HepG2 (cell line): ENCODE data around the gene C14orf180. TPM values are rescaled to one million over a fixed set of nuclear protein-coding genes. Genes with fewer than 3 reads are reported as not detected.

Experiments
- ATAC-seq: fragments of 200-7000 bp; cut with Tn5 transposase; 3 replicates; pipeline ENCODE4 v1.9.1; 2020; ENCODE audit warnings: mild to moderate bottlenecking, moderate library complexity
- BruUV-seq: library from RNA; stranded (reverse); fragments of 400-500 nt; replicated peaks from 2 replicates; lab custom pipeline; 2021; lab: Mats Ljungman, UMichigan
- CTCF ChIA-PET: fragments of 300-600 bp; formaldehyde crosslinking; extraction: SDS; loops from one replicate; lab custom pipeline; 2021; ENCODE audit warnings: low total read pairs, inconsistent platforms, low intra/inter-chr PET ratio; lab: Yijun Ruan, JAX
- POLR2A ChIA-PET: fragments of 350-600 bp; sonication (Branson Sonifier 250); formaldehyde crosslinking; loops from one replicate; lab custom pipeline; 2020; ENCODE audit warnings: antibody characterized with exemption, inconsistent platforms; lab: Yijun Ruan, JAX
- DNase-seq: peaks from one replicate; pipeline ENCODE4 v3.0.0-alpha.2; 2015; ENCODE audit warnings: low spot score
- FAIRE-seq: peaks from 3 replicates; lab custom pipeline; 2011; peaks lifted over from hg19 to GRCh38; lab: Jason Lieb, UNC
- H2AFZ ChIP-seq: one replicate; pipeline ENCODE4 v1.6.1; 2011; ENCODE audit warnings: low read length, inconsistent platforms
- H3K27ac ChIP-seq: fragments of 300-600 bp; 3 replicates; pipeline ENCODE4 v1.8.0; 2011; ENCODE audit warnings: mixed run types, mild to moderate bottlenecking, mixed read lengths, low read length, inconsistent platforms; ENCODE audit not compliant: insufficient read depth; ENCODE audit errors: extremely low read length
- H3K27me3 ChIP-seq, 2 experiments: fragments of 200-600 bp in 1 of 2; 2 replicates in 1 of 2; 3 replicates in 1 of 2; pipeline versions ENCODE4 v1.6.0 to v1.8.0; 2011; ENCODE audit warnings: low read length in 2 of 2, mild to moderate bottlenecking in 2 of 2, moderate library complexity in 2 of 2, inconsistent platforms in 1 of 2; ENCODE audit not compliant: insufficient read depth in 2 of 2, control insufficient read depth in 1 of 2
- H3K36me3 ChIP-seq, 2 experiments: fragments of 200-600 bp in 1 of 2; replicated peaks in 1 of 2; 2 replicates in 1 of 2; 3 replicates in 1 of 2; pipeline versions ENCODE4 v1.5.1 to v1.8.0; 2011; ENCODE audit warnings: low read length in 2 of 2, inconsistent platforms in 1 of 2; ENCODE audit not compliant: insufficient read depth in 2 of 2, control insufficient read depth in 1 of 2
- H3K4me1 ChIP-seq: 2 replicates; pipeline ENCODE4 v1.5.1; 2012; ENCODE audit warnings: low read length, inconsistent platforms; ENCODE audit not compliant: insufficient read depth
- H3K4me2 ChIP-seq: 2 replicates; pipeline ENCODE4 v1.6.0; 2011; ENCODE audit warnings: low read depth, low read length, inconsistent platforms
- H3K4me3 ChIP-seq, 3 experiments: fragments of 200-600 bp in 1 of 3; sonication (generic), shearing (Covaris generic) in 1 of 3; replicated peaks in 1 of 3; 2 replicates each; pipeline ENCODE4 v1.5.1; 2011 to 2016; ENCODE audit warnings: low read length in 3 of 3, inconsistent platforms in 2 of 3, low read depth in 2 of 3, mild to moderate bottlenecking in 2 of 3, control low read depth in 1 of 3, mixed read lengths in 1 of 3; ENCODE audit not compliant: insufficient read depth in 1 of 3
- H3K79me2 ChIP-seq: one replicate; pipeline ENCODE4 v1.6.1; 2011; ENCODE audit warnings: low read length, inconsistent platforms; ENCODE audit not compliant: insufficient read depth
- H3K9ac ChIP-seq: 2 replicates; pipeline ENCODE4 v1.6.0; 2011; ENCODE audit warnings: mild to moderate bottlenecking, low read depth, low read length, inconsistent platforms; ENCODE audit not compliant: insufficient read depth
- H3K9me3 ChIP-seq: 2 replicates; pipeline ENCODE4 v1.5.1; 2012; ENCODE audit warnings: mild to moderate bottlenecking, low read length
- H4K20me1 ChIP-seq: 2 replicates; pipeline ENCODE4 v1.6.0; 2011; ENCODE audit warnings: inconsistent platforms, mild to moderate bottlenecking, low read length, moderate library complexity; ENCODE audit not compliant: insufficient read depth
- CHD4 ChIP-seq: fragments of 200-600 bp; sonication (generic); IDR thresholded peaks from 2 replicates; pipeline ENCODE4 v1.7.0; 2017; ENCODE audit warnings: mild to moderate bottlenecking, low read length, borderline replicate concordance
- HCFC1 ChIP-seq: fragments of 150-350 bp; IDR thresholded peaks from 2 replicates; pipeline ENCODE4 v1.6.1; 2014; ENCODE audit warnings: low read depth, low read length
- HDAC6 ChIP-seq: fragments of 200-600 bp; sonication (generic); IDR thresholded peaks from 2 replicates; pipeline ENCODE4 v1.7.0; 2017; ENCODE audit warnings: mild to moderate bottlenecking, antibody characterized with exemption, low read length, low read depth
- MATR3 ChIP-seq: sonication (generic); formaldehyde crosslinking; IDR thresholded peaks from 2 replicates; pipeline ENCODE4 v1.4.0; 2020; ENCODE audit warnings: missing genetic modification reagents
- MXD4 ChIP-seq: IDR thresholded peaks from 2 replicates; pipeline ENCODE4 v1.6.1; 2016; ENCODE audit warnings: mild to moderate bottlenecking, missing biosample characterization, missing genetic modification reagents
- NBN ChIP-seq: fragments of 450-650 bp; conservative IDR thresholded peaks from 2 replicates; pipeline ENCODE4 v1.6.1; 2017
- POGZ ChIP-seq: sonication (generic); formaldehyde crosslinking; IDR thresholded peaks from 2 replicates; pipeline ENCODE4 v1.4.0; 2020; ENCODE audit warnings: mild to moderate bottlenecking, missing genetic modification reagents
- TEAD2 ChIP-seq: sonication (generic); formaldehyde crosslinking; IDR thresholded peaks from 2 replicates; pipeline ENCODE4 v1.9.0; 2021; ENCODE audit warnings: missing genetic modification reagents
- ZNF280D ChIP-seq: sonication (generic); formaldehyde crosslinking; IDR thresholded peaks from 2 replicates; pipeline ENCODE4 v1.5.1; 2020; ENCODE audit warnings: mild to moderate bottlenecking, missing genetic modification reagents
- ZNF383 ChIP-seq: sonication (generic); formaldehyde crosslinking; IDR thresholded peaks from 2 replicates; pipeline ENCODE4 v1.4.0; 2020; ENCODE audit warnings: missing genetic modification reagents, mild to moderate bottlenecking, borderline replicate concordance
- ZNF614 ChIP-seq: IDR thresholded peaks from 2 replicates; pipeline ENCODE4 v1.6.1; 2018; ENCODE audit warnings: missing biosample characterization, missing genetic modification reagents, inconsistent platforms, borderline replicate concordance
- ZNF710 ChIP-seq: sonication (generic); formaldehyde crosslinking; IDR thresholded peaks from 2 replicates; pipeline ENCODE4 v1.5.0; 2020; ENCODE audit warnings: mild to moderate bottlenecking, missing genetic modification reagents, borderline replicate concordance
- WGBS: methylation state at CpG from one replicate; pipeline ENCODE4 v1.1.6; 2017; ENCODE audit warnings: low lambda C conversion rate; 5-methylcytosine and 5-hydroxymethylcytosine counted together
- in situ Hi-C: cut with HindIII; loops from 2 replicates; pipeline ENCODE4 v1.10.0; 2017; ENCODE audit warnings: low pct_unique_long_range_greater_than_20kb; ENCODE audit not compliant: extremely low pct_ligation_motif_present
- intact Hi-C: fragments of 100-400 bp; cut with micrococcal nuclease; formaldehyde crosslinking; loops from one replicate; pipeline ENCODE4 v1.10.0; 2022; ENCODE audit not compliant: unreplicated experiment
- polyA plus RNA-seq, 8 experiments: library from polyadenylated mRNA; depleted of rRNA in 3 of 8; stranded (reverse) in 7 of 8; unstranded in 1 of 8; fragments of >200 nt; fragmentation: Illumina TruSeq in 4 of 8; extraction: Trizol in 4 of 8; gene quantifications; 2 replicates each; pipeline versions ENCODE4 v1.2.1 to v1.2.3, GENCODE V29; 2011 to 2016; ENCODE audit warnings: low read depth in 4 of 8, missing spikeins in 1 of 8, mixed read lengths in 1 of 8; ENCODE audit not compliant: insufficient read depth in 1 of 8
- total RNA-seq, 5 experiments: library from RNA; depleted of rRNA; stranded (reverse); fragments of >200 nt; fragmentation: Illumina TruSeq; extraction: Trizol; gene quantifications; 2 replicates each; pipeline ENCODE4 v1.2.3, GENCODE V29; 2016; ENCODE audit warnings: low read depth in 1 of 5
- TF ChIP-seq, protein P1 (sequence below): sonication (generic); formaldehyde crosslinking; IDR thresholded peaks from 2 replicates; pipeline ENCODE4 v1.4.0; 2020; ENCODE audit warnings: mild to moderate bottlenecking, missing genetic modification reagents
- TF ChIP-seq, protein P2 (sequence below): sonication (generic); formaldehyde crosslinking; IDR thresholded peaks from 2 replicates; pipeline ENCODE4 v1.9.0; 2021; ENCODE audit warnings: missing genetic modification reagents, borderline replicate concordance

C14orf180 gene
- total and polyA plus RNA-seq, 2 of the 13 experiments (the other 11 are each of a cell fraction or from before 2014, with no cell fraction given), result not detected

DNA sequence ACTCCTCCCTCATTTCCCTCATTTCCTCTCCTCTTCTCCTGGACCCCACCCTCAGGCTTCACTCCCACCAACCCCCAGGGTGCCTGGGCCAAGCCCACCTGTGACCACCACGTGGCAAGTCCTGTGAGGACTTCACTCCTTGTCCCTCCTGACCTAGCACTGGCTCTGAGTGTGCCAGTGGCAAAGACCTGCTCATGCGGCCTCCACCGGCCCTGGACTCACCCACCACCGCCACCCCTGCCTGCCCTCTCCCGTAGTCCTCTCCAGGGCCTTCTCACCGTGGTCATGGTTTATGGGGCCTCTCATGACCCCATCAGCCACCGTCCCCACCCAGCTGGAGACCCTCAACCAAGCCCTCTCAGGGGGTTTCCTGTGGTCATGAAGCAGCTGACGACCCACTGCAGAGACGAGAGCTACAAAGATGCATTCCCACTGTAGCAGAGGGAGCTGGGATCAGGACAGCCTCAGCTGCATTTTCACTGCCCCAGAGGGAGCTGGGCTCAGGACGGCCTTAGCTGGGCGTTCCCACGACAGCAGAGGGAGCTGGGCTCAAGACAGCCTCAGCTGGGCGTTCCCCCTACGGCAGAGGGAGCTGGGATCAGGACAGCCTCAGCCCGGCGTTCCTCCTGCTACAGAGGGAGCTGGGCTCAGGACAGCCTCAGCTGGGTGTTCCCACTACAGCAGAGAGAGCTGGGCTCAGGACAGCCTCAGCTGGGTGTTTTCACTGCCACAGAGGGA is 3.2 kb upstream of the C14orf180 start:
- POLR2A ChIA-PET, result no interaction called here

More for the DNA sequence above, 3.2 kb upstream of the C14orf180 start:
- FAIRE-seq (no peak), ATAC-seq (peak; percentile 54)
- no TSS peak for BruUV-seq
- no peaks in the 10 kb centered on the region for H4K20me1 ChIP-seq
- H3K27ac ChIP-seq, result no peak overlapping the region
- no peak overlapping the region for H2AFZ ChIP-seq
- H3K9me3 ChIP-seq, result no peaks in the 10 kb centered on the region
- intact Hi-C loops (no loop called here), in situ Hi-C loops (no loop called here)
- no peak overlapping the region for H3K9ac ChIP-seq
- CTCF ChIA-PET, result no interaction called here
- peak overlapping the region; percentile 5; the same call in 1 of the 2 replicates for H3K4me2 ChIP-seq
- peaks cover 7 to 61% of the 10 kb centered on the region in 2 experiments; a peak in 4 of 5 replicates for H3K27me3 ChIP-seq
- H3K36me3 ChIP-seq, result no peaks in the 10 kb centered on the region
- TF ChIP-seq HCFC1, result no peak
- no peak for TF ChIP-seq ZNF280D (CRISPR knock-in tag)
- TF ChIP-seq MXD4 (CRISPR knock-in tag), result no peak
- TF ChIP-seq POGZ (CRISPR knock-in tag), result no peak
- TF ChIP-seq, protein P1, sequence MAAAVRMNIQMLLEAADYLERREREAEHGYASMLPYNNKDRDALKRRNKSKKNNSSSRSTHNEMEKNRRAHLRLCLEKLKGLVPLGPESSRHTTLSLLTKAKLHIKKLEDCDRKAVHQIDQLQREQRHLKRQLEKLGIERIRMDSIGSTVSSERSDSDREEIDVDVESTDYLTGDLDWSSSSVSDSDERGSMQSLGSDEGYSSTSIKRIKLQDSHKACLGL (CRISPR knock-in tag), result no peak
- TF ChIP-seq MATR3, result no peak
- no peak for TF ChIP-seq ZNF614
- TF ChIP-seq, protein P2, sequence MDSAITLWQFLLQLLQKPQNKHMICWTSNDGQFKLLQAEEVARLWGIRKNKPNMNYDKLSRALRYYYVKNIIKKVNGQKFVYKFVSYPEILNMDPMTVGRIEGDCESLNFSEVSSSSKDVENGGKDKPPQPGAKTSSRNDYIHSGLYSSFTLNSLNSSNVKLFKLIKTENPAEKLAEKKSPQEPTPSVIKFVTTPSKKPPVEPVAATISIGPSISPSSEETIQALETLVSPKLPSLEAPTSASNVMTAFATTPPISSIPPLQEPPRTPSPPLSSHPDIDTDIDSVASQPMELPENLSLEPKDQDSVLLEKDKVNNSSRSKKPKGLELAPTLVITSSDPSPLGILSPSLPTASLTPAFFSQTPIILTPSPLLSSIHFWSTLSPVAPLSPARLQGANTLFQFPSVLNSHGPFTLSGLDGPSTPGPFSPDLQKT (CRISPR knock-in tag), result no peak
- TF ChIP-seq ZNF710 (CRISPR knock-in tag), result no peak
- TF ChIP-seq ZNF383 (CRISPR knock-in tag), result no peak
- TF ChIP-seq TEAD2 (CRISPR knock-in tag), result no peak
- no peak for TF ChIP-seq HDAC6
- no peak for TF ChIP-seq NBN
- TF ChIP-seq CHD4, result no peak
- TF ChIP-seq, all 625 proteins: peak for 0
- H3K79me2 ChIP-seq, result no peaks in the 10 kb centered on the region
- DNase-seq, result peak; percentile 5
- H3K4me3 ChIP-seq, result peak overlapping the region in 1 of 3 experiments; percentile 16; a peak in 1 of 6 replicates
- 52% methylated on average over 5 of the region's 16 CpGs for WGBS
- peaks cover 26% of the 10 kb centered on the region for H3K4me1 ChIP-seq
